Neural progenitor cell (in vitro differentiated cells): Measurements from ENCODE around the gene SH3BGR. TPM values are rescaled to one million over a fixed set of nuclear protein-coding genes. Genes with fewer than 3 reads are reported as not detected.

ENCODE experiments used
- DNase-seq: peaks from one replicate; pipeline ENCODE4 v3.0.0-alpha.2; 2016; ENCODE audit warnings: low spot score
- H2AFZ ChIP-seq: fragments of 200-600 bp; sonication (generic); replicated peaks from 2 replicates; pipeline ENCODE4 v1.6.1; 2016; ENCODE audit warnings: antibody characterized with exemption
- H3F3A ChIP-seq: fragments of 200-600 bp; sonication (generic); 2 replicates; pipeline ENCODE4 v1.6.1; 2016; ENCODE audit warnings: antibody characterized with exemption, low read depth
- H3K27ac ChIP-seq: fragments of 200-600 bp; sonication (generic); 2 replicates; pipeline ENCODE4 v1.5.1; 2016; ENCODE audit warnings: mild to moderate bottlenecking
- H3K27me3 ChIP-seq: fragments of 200-600 bp; sonication (generic); 2 replicates; pipeline ENCODE4 v1.6.1; 2016; ENCODE audit warnings: mild to moderate bottlenecking, moderate library complexity
- H3K36me3 ChIP-seq: fragments of 200-600 bp; sonication (generic); 2 replicates; pipeline ENCODE4 v1.5.1; 2016
- H3K4me1 ChIP-seq: fragments of 200-600 bp; sonication (generic); 2 replicates; pipeline ENCODE4 v1.6.1; 2016; ENCODE audit warnings: mixed run types
- H3K4me2 ChIP-seq: fragments of 200-600 bp; sonication (generic); 2 replicates; pipeline ENCODE4 v1.6.1; 2016
- H3K4me3 ChIP-seq: fragments of 200-600 bp; sonication (generic); 2 replicates; pipeline ENCODE4 v1.5.1; 2016
- H3K79me2 ChIP-seq: fragments of 200-600 bp; sonication (generic); 2 replicates; pipeline ENCODE4 v1.6.1; 2016; ENCODE audit warnings: low read depth
- H3K9ac ChIP-seq: fragments of 200-600 bp; sonication (generic); 2 replicates; pipeline ENCODE4 v1.6.1; 2016
- H3K9me3 ChIP-seq: fragments of 200-600 bp; sonication (generic); 2 replicates; pipeline ENCODE4 v1.5.1; 2016; ENCODE audit warnings: low read depth
- H4K20me1 ChIP-seq: fragments of 200-600 bp; sonication (generic); 2 replicates; pipeline ENCODE4 v1.6.1; 2016; ENCODE audit warnings: low read depth
- H3K27ac Mint-ChIP-seq: 3 replicates; pipeline ENCODE4 v1.8.0; 2021; ENCODE audit warnings: mixed read lengths
- H3K27me3 Mint-ChIP-seq: 2 replicates; pipeline ENCODE4 v1.8.0; 2022; ENCODE audit warnings: low read depth, mild to moderate bottlenecking, inconsistent platforms, moderate library complexity, mixed read lengths; ENCODE audit not compliant: insufficient read depth
- H3K36me3 Mint-ChIP-seq: 3 replicates; pipeline ENCODE4 v1.8.0; 2021; ENCODE audit warnings: mixed read lengths
- H3K4me1 Mint-ChIP-seq: 3 replicates; pipeline ENCODE4 v1.8.0; 2021; ENCODE audit warnings: mixed read lengths
- H3K4me3 Mint-ChIP-seq: 3 replicates; pipeline ENCODE4 v1.8.0; 2021; ENCODE audit warnings: mild to moderate bottlenecking, moderate library complexity, mixed read lengths
- H3K9me3 Mint-ChIP-seq: 3 replicates; pipeline ENCODE4 v1.8.0; 2020; ENCODE audit warnings: mixed read lengths
- EZH2 ChIP-seq: fragments of 200-600 bp; sonication (generic); IDR thresholded peaks from 2 replicates; pipeline ENCODE4 v1.6.1; 2017; ENCODE audit warnings: antibody characterized with exemption, mild to moderate bottlenecking, moderate library complexity
- EZH2phosphoT487 ChIP-seq: fragments of 200-600 bp; sonication (generic); IDR thresholded peaks from 2 replicates; pipeline ENCODE4 v1.6.1; 2017; ENCODE audit warnings: antibody characterized with exemption
- total RNA-seq: library from RNA; depleted of rRNA; stranded (reverse); fragments of >200 nt; gene quantifications from 2 replicates; pipeline ENCODE4 v1.2.3, GENCODE V29; 2015; ENCODE audit warnings: low replicate concordance
- TF ChIP-seq, protein P1 (sequence below): fragments of 200-600 bp; sonication (generic); IDR thresholded peaks from 2 replicates; pipeline ENCODE4 v1.5.1; 2017; ENCODE audit warnings: antibody characterized with exemption, mild to moderate bottlenecking

The SH3BGR gene
- total RNA-seq, 1 donor from 2014 or later, result 12.2 TPM

DNA sequence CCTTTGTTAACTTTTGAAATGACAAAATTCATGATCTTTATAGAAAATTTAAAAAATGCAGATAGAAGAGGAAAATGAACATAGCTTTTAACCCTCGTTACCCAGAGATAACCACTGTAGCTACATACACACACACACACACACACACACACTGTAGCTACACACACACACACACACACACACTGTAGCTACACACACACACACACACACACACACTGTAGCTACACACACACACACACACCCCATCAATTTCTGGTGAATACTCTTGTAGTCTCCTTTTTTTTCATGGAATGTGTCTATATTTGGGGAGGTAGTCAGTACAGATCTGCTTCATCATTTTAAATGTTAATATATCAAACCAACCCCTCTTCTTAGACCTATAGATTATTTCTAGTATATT is 58.5 kb downstream of the SH3BGR start:
- Mint-ChIP-seq H3K9me3 (no peaks in the 10 kb centered on the region), H3K36me3 (no peaks in the 10 kb centered on the region), H3K4me1 (no peaks in the 10 kb centered on the region), H3K4me3 (no peak overlapping the region), H3K27me3 (peaks cover 2% of the 10 kb centered on the region), H3K27ac (no peak overlapping the region)
- no peaks in the 10 kb centered on the region for H3K27me3 ChIP-seq
- H3K27ac ChIP-seq, result no peak overlapping the region
- H3K9ac ChIP-seq, result no peak overlapping the region
- H3K4me3 ChIP-seq, result no peak overlapping the region
- no peak for TF ChIP-seq EZH2
- no peak for TF ChIP-seq EZH2phosphoT487
- no peaks in the 10 kb centered on the region for H3K79me2 ChIP-seq
- no peaks in the 10 kb centered on the region for H3K4me1 ChIP-seq
- H2AFZ ChIP-seq, result no peak overlapping the region
- DNase-seq, result no peak
- no peak overlapping the region for H3K4me2 ChIP-seq
- H4K20me1 ChIP-seq, result no peaks in the 10 kb centered on the region
- H3F3A ChIP-seq, result no peaks in the 10 kb centered on the region
- H3K36me3 ChIP-seq, result no peaks in the 10 kb centered on the region
- no peaks in the 10 kb centered on the region for H3K9me3 ChIP-seq

DNA sequence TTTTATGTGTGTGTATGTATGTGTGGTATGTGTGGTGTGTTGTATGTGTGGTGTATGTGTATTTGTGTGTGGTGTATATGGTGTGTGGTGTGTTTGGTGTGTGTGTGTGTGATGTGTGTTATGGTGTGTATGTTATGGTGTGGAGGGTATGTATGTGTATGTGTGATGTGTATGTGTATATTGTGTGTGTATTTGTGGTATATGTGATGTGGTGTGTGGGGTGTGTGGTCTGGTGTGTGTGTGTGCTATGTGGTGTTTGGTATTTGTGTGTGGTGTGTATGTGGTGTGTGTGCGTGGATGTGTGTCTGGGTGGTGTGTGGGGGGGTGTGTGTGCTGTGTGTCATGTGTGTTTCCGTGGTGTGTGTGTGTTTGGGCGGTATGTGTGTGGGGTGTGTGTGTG is 59.3 kb downstream of the SH3BGR start:
- H3K9me3 Mint-ChIP-seq, result no peaks in the 10 kb centered on the region
- Histone ChIP-seq H3F3A (no peaks in the 10 kb centered on the region), H4K20me1 (no peaks in the 10 kb centered on the region), H3K9ac (no peak overlapping the region), H3K27ac (no peak overlapping the region), H2AFZ (no peak overlapping the region), H3K4me1 (no peaks in the 10 kb centered on the region), H3K36me3 (no peaks in the 10 kb centered on the region), H3K4me3 (no peak overlapping the region), H3K4me2 (no peak overlapping the region), H3K79me2 (no peaks in the 10 kb centered on the region), H3K9me3 (no peaks in the 10 kb centered on the region), H3K27me3 (no peaks in the 10 kb centered on the region)
- H3K27me3 Mint-ChIP-seq, result peaks cover 2% of the 10 kb centered on the region
- DNase-seq, result no peak
- H3K36me3 Mint-ChIP-seq, result no peaks in the 10 kb centered on the region
- H3K4me1 Mint-ChIP-seq, result no peaks in the 10 kb centered on the region
- peak overlapping the region; percentile 12 for H3K27ac Mint-ChIP-seq
- no peak overlapping the region for H3K4me3 Mint-ChIP-seq
- TF ChIP-seq, protein P1, sequence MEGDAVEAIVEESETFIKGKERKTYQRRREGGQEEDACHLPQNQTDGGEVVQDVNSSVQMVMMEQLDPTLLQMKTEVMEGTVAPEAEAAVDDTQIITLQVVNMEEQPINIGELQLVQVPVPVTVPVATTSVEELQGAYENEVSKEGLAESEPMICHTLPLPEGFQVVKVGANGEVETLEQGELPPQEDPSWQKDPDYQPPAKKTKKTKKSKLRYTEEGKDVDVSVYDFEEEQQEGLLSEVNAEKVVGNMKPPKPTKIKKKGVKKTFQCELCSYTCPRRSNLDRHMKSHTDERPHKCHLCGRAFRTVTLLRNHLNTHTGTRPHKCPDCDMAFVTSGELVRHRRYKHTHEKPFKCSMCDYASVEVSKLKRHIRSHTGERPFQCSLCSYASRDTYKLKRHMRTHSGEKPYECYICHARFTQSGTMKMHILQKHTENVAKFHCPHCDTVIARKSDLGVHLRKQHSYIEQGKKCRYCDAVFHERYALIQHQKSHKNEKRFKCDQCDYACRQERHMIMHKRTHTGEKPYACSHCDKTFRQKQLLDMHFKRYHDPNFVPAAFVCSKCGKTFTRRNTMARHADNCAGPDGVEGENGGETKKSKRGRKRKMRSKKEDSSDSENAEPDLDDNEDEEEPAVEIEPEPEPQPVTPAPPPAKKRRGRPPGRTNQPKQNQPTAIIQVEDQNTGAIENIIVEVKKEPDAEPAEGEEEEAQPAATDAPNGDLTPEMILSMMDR, result no peak
- TF ChIP-seq EZH2, result no peak
- TF ChIP-seq EZH2phosphoT487, result no peak

DNA sequence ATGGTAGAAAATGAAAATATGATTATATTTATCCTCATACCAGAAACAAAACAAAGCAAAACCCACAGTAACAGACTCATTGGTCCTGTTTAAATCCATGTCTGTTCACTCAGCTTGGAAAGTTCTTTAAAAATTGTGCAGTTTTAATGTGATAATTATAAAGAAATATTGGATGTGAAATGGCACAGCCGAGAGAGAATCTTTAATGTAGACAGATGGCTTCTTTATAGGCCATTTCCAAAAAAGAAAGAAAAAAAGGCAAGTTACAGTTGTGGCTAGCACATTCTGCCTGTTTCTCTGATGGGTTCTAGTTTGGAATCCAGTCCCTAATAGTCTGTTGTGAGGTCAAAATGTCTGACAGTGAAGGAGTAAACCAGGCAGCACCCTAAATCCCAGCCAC is 62.0 kb downstream of the SH3BGR start:
- Histone ChIP-seq H3K4me3 (no peak overlapping the region), H3K9me3 (no peaks in the 10 kb centered on the region), H3K27me3 (no peaks in the 10 kb centered on the region), H3K36me3 (no peaks in the 10 kb centered on the region), H3K9ac (no peak overlapping the region), H3F3A (no peaks in the 10 kb centered on the region), H3K79me2 (no peaks in the 10 kb centered on the region), H3K4me2 (no peak overlapping the region), H2AFZ (no peak overlapping the region), H3K27ac (no peak overlapping the region), H4K20me1 (no peaks in the 10 kb centered on the region), H3K4me1 (no peaks in the 10 kb centered on the region)
- Mint-ChIP-seq H3K9me3 (no peaks in the 10 kb centered on the region), H3K4me1 (peaks cover 3% of the 10 kb centered on the region), H3K36me3 (no peaks in the 10 kb centered on the region), H3K27ac (no peak overlapping the region), H3K4me3 (no peak overlapping the region), H3K27me3 (peaks cover 2% of the 10 kb centered on the region)
- no peak for TF ChIP-seq EZH2
- TF ChIP-seq, protein P1, result no peak
- no peak for TF ChIP-seq EZH2phosphoT487
- no peak for DNase-seq

DNA sequence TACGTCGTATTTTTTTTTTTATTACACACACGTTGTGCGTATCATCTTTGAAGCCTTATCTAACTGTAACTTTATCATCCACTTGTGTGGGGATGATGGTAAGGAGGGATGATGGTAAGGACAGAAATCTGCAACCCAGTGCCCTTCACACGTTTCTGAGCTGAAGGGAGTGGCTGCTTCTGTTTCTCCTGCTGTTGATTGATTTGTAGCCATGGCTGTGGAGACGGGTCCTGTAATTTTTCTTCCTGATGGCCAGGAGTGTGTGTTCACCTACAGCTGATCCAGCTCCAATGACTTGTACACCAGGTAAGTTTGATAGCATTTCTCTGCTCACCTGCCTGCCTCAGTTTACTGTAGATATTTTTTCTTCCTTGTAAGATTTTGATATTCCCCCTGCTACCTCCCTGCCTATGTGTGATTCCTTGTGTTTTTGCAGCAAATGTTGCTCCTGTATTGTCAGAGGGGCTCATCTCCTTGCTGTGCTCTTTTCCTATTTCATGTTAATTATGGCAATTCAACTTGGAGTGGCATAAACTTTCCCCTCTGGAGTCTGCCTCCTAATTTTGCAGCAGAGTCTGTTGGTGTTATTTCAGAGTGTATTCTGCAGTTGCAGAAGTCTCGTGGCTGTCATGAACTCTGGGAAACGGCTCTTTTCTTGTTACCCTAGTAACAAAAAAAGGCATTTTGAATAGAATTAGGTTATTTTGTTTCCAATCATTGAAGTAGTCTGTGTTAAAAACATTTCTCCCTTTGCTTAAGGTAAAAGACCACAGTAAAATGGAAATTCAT is 64.1 kb downstream of the SH3BGR start:
- Histone ChIP-seq H3K9ac (no peak overlapping the region), H3F3A (no peaks in the 10 kb centered on the region), H3K9me3 (no peaks in the 10 kb centered on the region), H3K36me3 (no peaks in the 10 kb centered on the region), H3K79me2 (no peaks in the 10 kb centered on the region), H3K27ac (no peak overlapping the region), H2AFZ (no peak overlapping the region), H4K20me1 (no peaks in the 10 kb centered on the region), H3K4me3 (no peak overlapping the region), H3K4me2 (no peak overlapping the region), H3K4me1 (no peaks in the 10 kb centered on the region), H3K27me3 (no peaks in the 10 kb centered on the region)
- no peaks in the 10 kb centered on the region for H3K9me3 Mint-ChIP-seq
- DNase-seq, result no peak
- H3K27ac Mint-ChIP-seq, result no peak overlapping the region
- no peak overlapping the region for H3K4me3 Mint-ChIP-seq
- H3K4me1 Mint-ChIP-seq, result peaks cover 6% of the 10 kb centered on the region
- no peaks in the 10 kb centered on the region for H3K36me3 Mint-ChIP-seq
- TF ChIP-seq, protein P1, result no peak
- TF ChIP-seq EZH2phosphoT487 (no peak), EZH2 (no peak)
- H3K27me3 Mint-ChIP-seq, result peaks cover 2% of the 10 kb centered on the region
